HG03045 (cell line): ENCODE results near the gene HOMER2.

Source experiments
- ATAC-seq: cut with Tn5 transposase; IDR thresholded peaks from one replicate; pipeline ENCODE4 v1.9.1; 2021; ENCODE audit warnings: mild to moderate bottlenecking, moderate library complexity; ENCODE audit not compliant: unreplicated experiment

Gene HOMER2

DNA sequence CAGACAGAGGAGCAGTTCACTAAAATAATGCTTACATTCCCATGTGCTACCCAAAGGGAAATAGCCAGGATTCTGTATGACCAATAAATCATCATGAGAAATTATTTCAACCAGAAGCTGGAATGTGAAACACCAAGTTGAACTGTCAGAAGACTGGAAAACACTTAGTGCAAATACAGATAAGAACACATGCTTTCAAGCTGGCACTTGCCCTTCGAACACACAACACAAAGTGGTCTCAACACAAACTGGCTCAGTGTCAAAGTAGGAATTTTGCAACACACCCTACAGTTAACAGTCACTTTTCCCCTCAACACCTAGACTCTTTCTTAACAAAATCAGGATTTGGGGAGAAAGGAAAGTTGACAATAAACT, 148.0 kb downstream of the HOMER2 start:
- ATAC-seq = no peak

- ATAC-seq = no peak
Observed at GRCh38 chr15:82803793-82804574, 148.5 kb downstream of the HOMER2 start.

DNA sequence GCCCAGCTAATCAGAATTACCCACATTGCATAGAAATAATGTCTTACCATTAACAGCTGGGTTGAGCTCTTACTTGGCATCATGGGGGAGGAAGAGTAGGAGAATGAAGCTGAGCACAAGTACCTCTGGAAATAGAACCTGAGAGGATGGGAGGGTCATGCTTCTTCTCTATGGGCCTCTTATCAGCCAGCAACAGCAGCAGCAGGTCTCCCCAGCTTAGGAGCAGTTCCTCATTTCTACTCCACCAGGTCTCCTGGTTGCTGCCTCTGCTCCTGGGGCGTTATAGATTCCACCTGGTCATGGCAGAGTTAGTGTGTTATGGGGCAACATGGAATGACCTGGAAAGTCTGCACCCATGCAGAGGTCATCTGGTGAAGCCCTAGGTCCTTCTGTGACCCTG, 150.0 kb downstream of the HOMER2 start:
- ATAC-seq = no peak

- no peak for ATAC-seq
Observed at GRCh38 chr15:82799183-82799841, 153.2 kb downstream of the HOMER2 start.
